ENCODE data around the gene TRIM29. TPM values are rescaled to one million over a fixed set of nuclear protein-coding genes. Genes with fewer than 3 reads are reported as not detected.

TRIM29 gene
- total RNA-seq, 1 donor from 2014 or later = 146 TPM

GRCh38 chr11:120151536-120151935 lies 13.6 kb upstream of the TRIM29 start:
- TF ChIP-seq CTCF (IDR thresholded peaks at IDR 0.05; ENCODE audit: insufficient read depth, low read length, severe bottlenecking) = no peak
- FAIRE-seq (no peak), DNase-seq (ENCODE audit: low read depth) (no peak)
- Histone ChIP-seq H3K4me3 (ENCODE audit: low read depth, low read length) (no peak overlapping the region), H3K27me3 (ENCODE audit: control insufficient read depth, insufficient read depth, low read length) (no peaks in the 10 kb centered on the region), H3K36me3 (ENCODE audit: control insufficient read depth, insufficient read depth, low read length) (no peaks in the 10 kb centered on the region)

- DNase-seq (ENCODE audit: low read depth) = peak; percentile 76
- no peak for FAIRE-seq
- no peaks in the 10 kb centered on the region for H3K36me3 ChIP-seq (ENCODE audit: control insufficient read depth, insufficient read depth, low read length)
- H3K27me3 ChIP-seq (ENCODE audit: control insufficient read depth, insufficient read depth, low read length) = no peaks in the 10 kb centered on the region
- TF ChIP-seq CTCF (IDR thresholded peaks at IDR 0.05; ENCODE audit: insufficient read depth, low read length, severe bottlenecking) = no peak
- no peak overlapping the region for H3K4me3 ChIP-seq (ENCODE audit: low read depth, low read length)
Measured at GRCh38 chr11:120149246-120149645, 11.3 kb upstream of the TRIM29 start.

GRCh38 chr11:120147950-120148270 lies 10.0 kb upstream of the TRIM29 start:
- TF ChIP-seq CTCF (IDR thresholded peaks at IDR 0.05; ENCODE audit: insufficient read depth, low read length, severe bottlenecking) = no peak
- H3K36me3 ChIP-seq (ENCODE audit: control insufficient read depth, insufficient read depth, low read length) = no peaks in the 10 kb centered on the region
- FAIRE-seq (no peak), DNase-seq (ENCODE audit: low read depth) (peak; percentile 42)
- H3K27me3 ChIP-seq (ENCODE audit: control insufficient read depth, insufficient read depth, low read length) = no peaks in the 10 kb centered on the region
- no peak overlapping the region for H3K4me3 ChIP-seq (ENCODE audit: low read depth, low read length)

- FAIRE-seq (peak; percentile 72), DNase-seq (ENCODE audit: low read depth) (no peak)
- Histone ChIP-seq H3K36me3 (ENCODE audit: control insufficient read depth, insufficient read depth, low read length) (no peaks in the 10 kb centered on the region), H3K4me3 (ENCODE audit: low read depth, low read length) (no peak overlapping the region), H3K27me3 (ENCODE audit: control insufficient read depth, insufficient read depth, low read length) (no peaks in the 10 kb centered on the region)
- no peak for TF ChIP-seq CTCF (IDR thresholded peaks at IDR 0.05; ENCODE audit: insufficient read depth, low read length, severe bottlenecking)
Measured at GRCh38 chr11:120147094-120147949, 9.4 kb upstream of the TRIM29 start.

- no peak for FAIRE-seq
- no peaks in the 10 kb centered on the region for H3K36me3 ChIP-seq (ENCODE audit: control insufficient read depth, insufficient read depth, low read length)
Measured at GRCh38 chr11:120146413-120147093, 8.6 kb upstream of the TRIM29 start.

More at GRCh38 chr11:120146413-120147093, 8.6 kb upstream of the TRIM29 start:
- Histone ChIP-seq H3K27me3 (ENCODE audit: control insufficient read depth, insufficient read depth, low read length) (no peaks in the 10 kb centered on the region), H3K4me3 (ENCODE audit: low read depth, low read length) (no peak overlapping the region)
- DNase-seq (ENCODE audit: low read depth) = no peak
- TF ChIP-seq CTCF (IDR thresholded peaks at IDR 0.05; ENCODE audit: insufficient read depth, low read length, severe bottlenecking) = no peak

All from bronchial epithelial cell (primary cell).